A673 (cell line): ENCODE measurements around the gene TNS1.

Experiments
- EZH2 ChIP-seq: fragments of 200-600 bp; sonication (generic); IDR thresholded peaks from 2 replicates; pipeline ENCODE4 v1.6.1; 2017; ENCODE audit warnings: borderline replicate concordance, low read depth, mild to moderate bottlenecking, mixed read lengths, antibody characterized with exemption, low read length; ENCODE audit not compliant: poor library complexity, severe bottlenecking
- TF ChIP-seq, protein P1 (sequence below): fragments of 300-800, 200-600 bp; sonication (generic); conservative IDR thresholded peaks from 2 replicates; pipeline ENCODE4 v1.5.1; 2017; ENCODE audit warnings: low read depth, mild to moderate bottlenecking, antibody characterized with exemption, low read length, moderate library complexity, mixed read lengths

DNA sequence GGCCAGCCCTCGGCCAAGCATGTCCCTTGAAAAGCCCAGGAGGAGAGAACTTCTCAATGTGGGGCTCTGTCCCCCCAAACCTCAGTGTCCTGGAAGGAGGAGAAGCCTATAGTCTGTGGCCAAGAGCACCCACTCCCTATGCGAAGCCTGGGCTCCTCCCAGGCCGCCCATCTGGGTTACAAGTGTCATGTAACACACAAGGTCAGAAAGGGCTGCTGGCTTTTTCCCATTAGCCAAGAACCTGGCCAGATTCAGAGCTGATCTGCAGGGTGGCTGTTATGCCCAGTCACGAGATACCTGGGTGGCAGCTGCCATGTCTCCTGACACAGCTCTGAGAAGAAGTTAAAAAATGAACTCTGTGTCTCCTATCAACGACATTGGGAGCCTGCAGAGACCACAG is 170.7 kb downstream of the TNS1 start:
- TF ChIP-seq, protein P1, sequence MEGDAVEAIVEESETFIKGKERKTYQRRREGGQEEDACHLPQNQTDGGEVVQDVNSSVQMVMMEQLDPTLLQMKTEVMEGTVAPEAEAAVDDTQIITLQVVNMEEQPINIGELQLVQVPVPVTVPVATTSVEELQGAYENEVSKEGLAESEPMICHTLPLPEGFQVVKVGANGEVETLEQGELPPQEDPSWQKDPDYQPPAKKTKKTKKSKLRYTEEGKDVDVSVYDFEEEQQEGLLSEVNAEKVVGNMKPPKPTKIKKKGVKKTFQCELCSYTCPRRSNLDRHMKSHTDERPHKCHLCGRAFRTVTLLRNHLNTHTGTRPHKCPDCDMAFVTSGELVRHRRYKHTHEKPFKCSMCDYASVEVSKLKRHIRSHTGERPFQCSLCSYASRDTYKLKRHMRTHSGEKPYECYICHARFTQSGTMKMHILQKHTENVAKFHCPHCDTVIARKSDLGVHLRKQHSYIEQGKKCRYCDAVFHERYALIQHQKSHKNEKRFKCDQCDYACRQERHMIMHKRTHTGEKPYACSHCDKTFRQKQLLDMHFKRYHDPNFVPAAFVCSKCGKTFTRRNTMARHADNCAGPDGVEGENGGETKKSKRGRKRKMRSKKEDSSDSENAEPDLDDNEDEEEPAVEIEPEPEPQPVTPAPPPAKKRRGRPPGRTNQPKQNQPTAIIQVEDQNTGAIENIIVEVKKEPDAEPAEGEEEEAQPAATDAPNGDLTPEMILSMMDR, result no peak
- TF ChIP-seq EZH2, result no peak
